Nephron (organoid): ENCODE data around the gene MIER3.

Experiments used
- H3K27ac Mint-ChIP-seq, 3 experiments: 2 replicates each; pipeline ENCODE4 v1.8.0; 2020; ENCODE audit warnings: mixed read lengths in 3 of 3, mild to moderate bottlenecking in 2 of 3, moderate library complexity in 1 of 3
- H3K27me3 Mint-ChIP-seq: 2 replicates; pipeline ENCODE4 v1.8.0; 2021; ENCODE audit warnings: low read depth, mild to moderate bottlenecking, moderate library complexity, mixed read lengths
- H3K36me3 Mint-ChIP-seq: 2 replicates; pipeline ENCODE4 v1.8.0; 2020; ENCODE audit warnings: low read depth, mixed read lengths
- H3K4me1 Mint-ChIP-seq: 2 replicates; pipeline ENCODE4 v1.8.0; 2020; ENCODE audit warnings: mixed read lengths
- H3K4me3 Mint-ChIP-seq, 3 experiments: 2 replicates each; pipeline ENCODE4 v1.8.0; 2020; ENCODE audit warnings: mild to moderate bottlenecking in 3 of 3, mixed read lengths in 3 of 3, moderate library complexity in 2 of 3
- H3K9me3 Mint-ChIP-seq: 2 replicates; pipeline ENCODE4 v1.8.0; 2020; ENCODE audit warnings: mixed read lengths
- CTCF ChIP-seq, 3 experiments: fragments of 200-600 bp; sonication (generic); IDR thresholded peaks; one replicate each; pipeline ENCODE4 v1.5.0; 2021; ENCODE audit warnings: antibody characterized with exemption in 3 of 3; ENCODE audit not compliant: unreplicated experiment in 3 of 3

MIER3 gene

DNA sequence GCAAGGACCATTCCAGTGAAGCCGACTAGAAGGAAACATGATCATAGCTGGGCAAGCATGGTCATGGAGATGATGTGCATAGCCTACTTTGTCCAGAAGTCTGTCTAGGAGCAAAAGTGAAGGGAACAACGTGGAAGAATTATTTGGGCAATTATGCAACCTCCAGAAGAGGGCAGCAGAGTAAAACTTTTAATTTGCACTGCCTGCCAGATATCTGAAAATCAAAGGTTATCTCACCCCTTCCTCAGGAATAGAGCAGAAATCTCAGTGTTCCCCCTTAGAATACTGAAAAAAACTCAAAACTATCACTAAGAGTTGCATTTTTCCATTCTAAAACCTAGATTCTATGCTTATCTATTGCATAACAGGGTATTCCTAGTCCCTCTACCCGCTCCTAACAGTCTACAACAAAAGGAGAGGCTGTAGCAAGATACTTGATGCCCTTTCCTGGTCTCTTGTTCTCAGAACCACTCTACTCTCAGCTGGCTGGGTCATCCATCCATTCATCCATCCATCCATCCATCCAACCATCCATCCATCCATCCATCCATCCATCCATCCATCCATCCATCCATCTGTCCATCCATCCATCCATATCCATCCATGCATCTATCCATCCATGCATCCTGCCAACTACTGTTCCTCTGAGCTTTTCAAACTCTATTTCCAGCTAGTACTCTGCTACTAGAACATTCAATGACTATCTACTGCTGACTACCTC lies 50.9 kb downstream of the MIER3 start:
- peaks cover 12% of the 10 kb centered on the region for H3K36me3 Mint-ChIP-seq
- H3K27ac Mint-ChIP-seq: no peak overlapping the region

DNA sequence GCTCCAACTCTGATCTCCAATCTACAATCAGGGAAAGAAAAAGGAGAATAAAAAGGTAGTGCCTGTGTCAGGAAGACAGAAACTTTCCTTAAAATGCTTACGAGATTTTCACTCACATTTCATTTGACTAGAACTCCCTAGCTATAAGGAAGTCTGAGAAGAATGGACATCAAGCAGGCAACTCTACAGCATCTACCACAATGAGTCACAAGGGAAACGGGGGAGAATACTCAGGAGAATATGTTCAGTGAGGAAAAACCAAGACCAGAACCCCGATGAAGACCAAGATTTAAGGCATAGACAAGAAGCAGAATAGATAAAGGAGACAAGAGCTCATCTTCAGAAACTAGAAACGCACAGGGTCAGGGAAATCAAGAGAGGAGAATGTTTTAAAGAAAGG lies 51.5 kb downstream of the MIER3 start:
- no peak for TF ChIP-seq CTCF (IDR thresholded peaks at IDR 0.05; ENCODE audit: unreplicated experiment in 3 of 3)
- Mint-ChIP-seq H3K9me3 (no peaks in the 10 kb centered on the region), H3K36me3 (peaks cover 17% of the 10 kb centered on the region), H3K4me1 (no peaks in the 10 kb centered on the region), H3K4me3 (no peak overlapping the region), H3K27ac (no peak overlapping the region), H3K27me3 (no peaks in the 10 kb centered on the region)

More for the DNA sequence above, 50.9 kb downstream of the MIER3 start:
- TF ChIP-seq CTCF (IDR thresholded peaks at IDR 0.05; ENCODE audit: unreplicated experiment in 3 of 3): peak; percentile 45 to 69 (median 59)
- Mint-ChIP-seq H3K27me3 (no peaks in the 10 kb centered on the region), H3K4me3 (no peak overlapping the region), H3K4me1 (no peaks in the 10 kb centered on the region), H3K9me3 (no peaks in the 10 kb centered on the region)

DNA sequence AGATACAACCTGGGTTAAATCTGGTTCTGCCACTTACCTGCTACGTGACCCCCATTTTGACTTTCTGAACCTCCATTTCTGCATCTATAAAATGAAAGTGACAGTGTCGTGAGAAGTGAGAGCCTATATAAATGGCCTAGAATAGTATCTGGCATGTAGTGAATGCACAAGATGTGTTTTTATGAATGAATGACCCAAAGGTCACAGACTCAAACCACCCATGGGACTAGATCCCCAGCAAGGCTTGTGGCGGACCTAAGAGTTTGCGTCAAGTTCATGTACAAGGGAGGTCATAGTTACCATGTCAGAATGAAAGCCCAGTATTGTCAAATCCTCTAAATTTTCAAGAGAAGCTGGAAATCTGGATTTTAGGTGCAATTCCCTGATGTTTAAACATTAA lies 53.7 kb downstream of the MIER3 start:
- Mint-ChIP-seq H3K36me3 (peaks cover 31% of the 10 kb centered on the region), H3K4me3 (no peak overlapping the region), H3K27ac (no peak overlapping the region), H3K4me1 (no peaks in the 10 kb centered on the region), H3K27me3 (no peaks in the 10 kb centered on the region), H3K9me3 (no peaks in the 10 kb centered on the region)
- no peak for TF ChIP-seq CTCF (IDR thresholded peaks at IDR 0.05; ENCODE audit: unreplicated experiment in 3 of 3)

GRCh38 chr5:56896763-56897162 lies 55.2 kb downstream of the MIER3 start:
- Mint-ChIP-seq H3K27ac (no peak overlapping the region), H3K9me3 (no peaks in the 10 kb centered on the region), H3K27me3 (no peaks in the 10 kb centered on the region), H3K4me1 (no peaks in the 10 kb centered on the region), H3K36me3 (peaks cover 42% of the 10 kb centered on the region), H3K4me3 (no peak overlapping the region)
- TF ChIP-seq CTCF (IDR thresholded peaks at IDR 0.05; ENCODE audit: unreplicated experiment in 3 of 3): no peak

- H3K4me1 Mint-ChIP-seq: no peaks in the 10 kb centered on the region
- no peak overlapping the region for H3K27ac Mint-ChIP-seq
- no peak overlapping the region for H3K4me3 Mint-ChIP-seq
- peaks cover 76% of the 10 kb centered on the region for H3K36me3 Mint-ChIP-seq
- H3K27me3 Mint-ChIP-seq: no peaks in the 10 kb centered on the region
- TF ChIP-seq CTCF (IDR thresholded peaks at IDR 0.05; ENCODE audit: unreplicated experiment in 3 of 3): no peak
- no peaks in the 10 kb centered on the region for H3K9me3 Mint-ChIP-seq
Measured at GRCh38 chr5:56893251-56893951, 58.5 kb downstream of the MIER3 start.

DNA sequence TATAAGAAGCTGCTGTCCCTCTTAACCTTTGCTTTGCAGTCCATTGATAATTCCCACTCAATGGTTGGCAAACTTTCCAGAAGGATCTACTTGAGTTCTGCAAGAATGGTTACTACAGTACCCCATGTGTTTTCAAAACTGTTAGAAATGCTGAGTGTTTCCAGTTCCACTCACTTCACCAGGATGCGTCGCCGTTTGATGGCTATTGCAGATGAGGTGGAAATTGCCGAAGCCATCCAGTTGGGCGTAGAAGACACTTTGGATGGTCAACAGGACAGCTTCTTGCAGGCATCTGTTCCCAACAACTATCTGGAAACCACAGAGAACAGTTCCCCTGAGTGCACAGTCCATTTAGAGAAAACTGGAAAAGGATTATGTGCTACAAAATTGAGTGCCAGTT lies 70.4 kb downstream of the MIER3 start:
- Mint-ChIP-seq H3K4me1 (no peaks in the 10 kb centered on the region), H3K9me3 (no peaks in the 10 kb centered on the region), H3K27ac (no peak overlapping the region), H3K36me3 (peaks cover 87% of the 10 kb centered on the region), H3K27me3 (no peaks in the 10 kb centered on the region), H3K4me3 (no peak overlapping the region)
- no peak for TF ChIP-seq CTCF (IDR thresholded peaks at IDR 0.05; ENCODE audit: unreplicated experiment in 3 of 3)
